Measurements from ENCODE around the gene STEAP2.

DNA sequence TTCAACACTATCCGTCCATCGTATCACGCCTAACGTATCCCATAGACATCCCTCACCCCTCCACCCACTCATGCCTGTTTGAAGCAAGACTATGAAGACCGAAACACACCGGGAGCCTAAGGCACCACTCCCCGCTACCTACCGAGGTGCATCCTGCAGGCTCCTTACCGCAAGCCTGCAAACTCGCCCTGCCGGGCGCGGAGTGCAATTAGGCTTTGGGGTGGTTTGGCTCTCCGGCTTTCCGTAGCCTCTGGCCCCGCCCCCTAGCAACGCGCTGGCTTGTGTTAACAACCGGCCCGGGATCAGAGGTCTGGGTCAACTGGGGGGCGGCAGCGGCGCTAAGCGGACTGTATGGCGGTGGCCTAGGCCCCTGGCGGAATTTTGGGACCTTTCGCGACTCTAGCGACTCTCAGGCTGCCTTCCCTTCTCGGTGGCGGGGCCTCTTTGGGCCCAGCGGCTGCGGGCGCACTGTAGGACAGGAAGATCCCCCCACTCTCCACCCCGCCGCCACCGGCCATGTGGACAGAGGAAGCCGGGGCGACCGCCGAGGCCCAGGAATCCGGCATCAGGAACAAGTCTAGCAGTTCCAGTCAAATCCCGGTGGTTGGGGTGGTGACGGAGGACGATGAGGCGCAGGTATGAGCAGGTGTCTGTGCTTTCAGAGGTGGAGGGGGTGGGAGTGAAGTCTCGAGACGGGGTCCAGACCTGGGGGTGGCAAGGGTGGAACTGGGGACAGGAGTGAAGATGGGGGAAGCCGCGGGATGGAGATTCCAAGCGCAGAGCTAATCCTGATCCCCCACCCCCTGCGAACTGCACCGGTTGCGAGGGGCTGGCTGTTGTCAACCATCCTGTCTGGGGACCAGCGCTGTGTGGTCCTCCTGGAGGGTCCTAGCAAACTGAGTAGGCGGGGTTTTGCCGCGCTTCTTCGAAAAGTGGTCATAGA lies 33.6 kb downstream of the STEAP2 start, which contains the start of gene CFAP69:
- no peak for TF ChIP-seq SUZ12 (IDR thresholded peaks at IDR 0.05; ENCODE audit: extremely low read depth, insufficient read depth, insufficient read length)
- TF ChIP-seq YY1 (IDR thresholded peaks at IDR 0.05; ENCODE audit: insufficient read depth, insufficient read length): no peak
